SU-DHL-6 (cell line): ENCODE measurements around the gene AKAP11.

Experiments
- CTCF ChIP-seq: fragments of 200-600 bp; sonication (generic); IDR thresholded peaks from one replicate; pipeline ENCODE4 v1.5.1; 2017; ENCODE audit warnings: antibody characterized with exemption, mild to moderate bottlenecking, low read length, moderate library complexity; ENCODE audit not compliant: insufficient read depth, poor library complexity, severe bottlenecking
- EZH2phosphoT487 ChIP-seq: fragments of 200-600 bp; sonication (generic), shearing (Covaris generic); conservative IDR thresholded peaks from 2 replicates; pipeline ENCODE4 v1.6.1; 2018; ENCODE audit warnings: mild to moderate bottlenecking, antibody characterized with exemption, low read length, moderate library complexity, mixed read lengths

- no peak for TF ChIP-seq CTCF
- no peak for TF ChIP-seq EZH2phosphoT487
Measured at GRCh38 chr13:42277618-42278276, 5.8 kb downstream of the AKAP11 start.
